MM.1S (cell line): ENCODE data around the gene FOXJ1.

Source experiments
- DNase-seq: peaks from one replicate; pipeline ENCODE4 v3.0.0-alpha.2; 2015
- H2AFZ ChIP-seq: fragments of 300-600 bp; sonication (generic); 2 replicates; pipeline ENCODE4 v1.6.0; 2016; ENCODE audit warnings: antibody characterized with exemption, low read length
- H3F3A ChIP-seq: fragments of 300-600 bp; sonication (generic); 2 replicates; pipeline ENCODE4 v1.6.1; 2016; ENCODE audit warnings: mild to moderate bottlenecking, antibody characterized with exemption, low read length, moderate library complexity, mixed read lengths; ENCODE audit not compliant: insufficient read depth
- H3K27ac ChIP-seq: fragments of 300-600 bp; sonication (generic); 2 replicates; pipeline ENCODE4 v1.5.1; 2016; ENCODE audit warnings: mild to moderate bottlenecking, low read length
- H3K27me3 ChIP-seq: fragments of 300-600 bp; sonication (generic); replicated peaks from 2 replicates; pipeline ENCODE4 v1.6.0; 2016; ENCODE audit warnings: low read length; ENCODE audit not compliant: insufficient read depth
- H3K36me3 ChIP-seq: fragments of 300-600 bp; sonication (generic); replicated peaks from 2 replicates; pipeline ENCODE4 v1.6.1; 2016; ENCODE audit warnings: mild to moderate bottlenecking, low read length, mixed read lengths; ENCODE audit not compliant: insufficient read depth
- H3K4me1 ChIP-seq: fragments of 300-600 bp; sonication (generic); 2 replicates; pipeline ENCODE4 v1.6.1; 2016; ENCODE audit warnings: low read length, mixed read lengths
- H3K4me2 ChIP-seq: fragments of 300-600 bp; sonication (generic); 2 replicates; pipeline ENCODE4 v1.6.0; 2016; ENCODE audit warnings: low read depth, low read length
- H3K4me3 ChIP-seq: fragments of 300-600 bp; sonication (generic); 2 replicates; pipeline ENCODE4 v1.5.1; 2016; ENCODE audit warnings: low read length, mixed read lengths
- H3K79me2 ChIP-seq: fragments of 300-600 bp; sonication (generic); 2 replicates; pipeline ENCODE4 v1.6.1; 2016; ENCODE audit warnings: mixed run types, low read length, mixed read lengths
- H3K9ac ChIP-seq: fragments of 300-600 bp; sonication (generic); 2 replicates; pipeline ENCODE4 v1.6.1; 2016; ENCODE audit warnings: low read length, mixed read lengths
- H3K9me2 ChIP-seq: fragments of 300-600 bp; sonication (generic); replicated peaks from 2 replicates; pipeline ENCODE4 v1.6.1; 2016; ENCODE audit warnings: mild to moderate bottlenecking, low read length, mixed read lengths; ENCODE audit not compliant: insufficient read depth
- H3K9me3 ChIP-seq: fragments of 300-600 bp; sonication (generic); replicated peaks from 2 replicates; pipeline ENCODE4 v1.6.1; 2016; ENCODE audit warnings: mild to moderate bottlenecking, low read length, mixed read lengths; ENCODE audit not compliant: insufficient read depth
- H4K20me1 ChIP-seq: fragments of 300-600 bp; sonication (generic); 2 replicates; pipeline ENCODE4 v1.6.1; 2016; ENCODE audit warnings: mild to moderate bottlenecking, low read length, moderate library complexity, mixed read lengths; ENCODE audit not compliant: insufficient read depth
- EZH2 ChIP-seq: fragments of 300-600 bp; sonication (generic); optimal IDR thresholded peaks from 2 replicates; pipeline ENCODE3; 2017; ENCODE audit warnings: low read depth, mild to moderate bottlenecking, antibody characterized with exemption, low read length, mixed read lengths
- EZH2phosphoT487 ChIP-seq: fragments of 300-600 bp; sonication (generic); IDR thresholded peaks from 2 replicates; pipeline ENCODE4 v1.6.1; 2018; ENCODE audit warnings: antibody characterized with exemption, low read length
- TF ChIP-seq, protein P1 (sequence below): fragments of 300-600 bp; sonication (generic); IDR thresholded peaks from 2 replicates; pipeline ENCODE4 v1.5.1; 2016; ENCODE audit warnings: antibody characterized with exemption, low read length, mixed read lengths

The FOXJ1 gene

GRCh38 chr17:76107509-76107908 is 33.5 kb downstream of the FOXJ1 start:
- peak; percentile 36 for DNase-seq
- Histone ChIP-seq H3K27me3 (no peaks in the 10 kb centered on the region), H3K79me2 (peaks cover 11% of the 10 kb centered on the region), H3K9me3 (no peaks in the 10 kb centered on the region), H3F3A (no peaks in the 10 kb centered on the region), H3K4me2 (no peak overlapping the region), H4K20me1 (no peaks in the 10 kb centered on the region), H3K36me3 (no peaks in the 10 kb centered on the region), H2AFZ (no peak overlapping the region), H3K4me3 (no peak overlapping the region), H3K9ac (no peak overlapping the region), H3K27ac (no peak overlapping the region), H3K4me1 (peaks cover 5% of the 10 kb centered on the region; the same call in 1 of the 2 replicates), H3K9me2 (no peaks in the 10 kb centered on the region)
- no peak for TF ChIP-seq EZH2phosphoT487
- TF ChIP-seq, protein P1, sequence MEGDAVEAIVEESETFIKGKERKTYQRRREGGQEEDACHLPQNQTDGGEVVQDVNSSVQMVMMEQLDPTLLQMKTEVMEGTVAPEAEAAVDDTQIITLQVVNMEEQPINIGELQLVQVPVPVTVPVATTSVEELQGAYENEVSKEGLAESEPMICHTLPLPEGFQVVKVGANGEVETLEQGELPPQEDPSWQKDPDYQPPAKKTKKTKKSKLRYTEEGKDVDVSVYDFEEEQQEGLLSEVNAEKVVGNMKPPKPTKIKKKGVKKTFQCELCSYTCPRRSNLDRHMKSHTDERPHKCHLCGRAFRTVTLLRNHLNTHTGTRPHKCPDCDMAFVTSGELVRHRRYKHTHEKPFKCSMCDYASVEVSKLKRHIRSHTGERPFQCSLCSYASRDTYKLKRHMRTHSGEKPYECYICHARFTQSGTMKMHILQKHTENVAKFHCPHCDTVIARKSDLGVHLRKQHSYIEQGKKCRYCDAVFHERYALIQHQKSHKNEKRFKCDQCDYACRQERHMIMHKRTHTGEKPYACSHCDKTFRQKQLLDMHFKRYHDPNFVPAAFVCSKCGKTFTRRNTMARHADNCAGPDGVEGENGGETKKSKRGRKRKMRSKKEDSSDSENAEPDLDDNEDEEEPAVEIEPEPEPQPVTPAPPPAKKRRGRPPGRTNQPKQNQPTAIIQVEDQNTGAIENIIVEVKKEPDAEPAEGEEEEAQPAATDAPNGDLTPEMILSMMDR: no peak
- no peak for TF ChIP-seq EZH2

GRCh38 chr17:76106703-76107102 is 34.3 kb downstream of the FOXJ1 start:
- TF ChIP-seq, protein P1: no peak
- no peak for TF ChIP-seq EZH2phosphoT487
- TF ChIP-seq EZH2: no peak
- DNase-seq: no peak
- Histone ChIP-seq H3K27me3 (no peaks in the 10 kb centered on the region), H3F3A (no peaks in the 10 kb centered on the region), H3K4me3 (no peak overlapping the region), H4K20me1 (no peaks in the 10 kb centered on the region), H3K79me2 (peaks cover 15% of the 10 kb centered on the region), H3K4me2 (no peak overlapping the region), H3K9ac (no peak overlapping the region), H2AFZ (no peak overlapping the region), H3K9me3 (no peaks in the 10 kb centered on the region), H3K27ac (no peak overlapping the region), H3K36me3 (no peaks in the 10 kb centered on the region), H3K4me1 (peaks cover 5% of the 10 kb centered on the region; the same call in 1 of the 2 replicates), H3K9me2 (no peaks in the 10 kb centered on the region)

DNA sequence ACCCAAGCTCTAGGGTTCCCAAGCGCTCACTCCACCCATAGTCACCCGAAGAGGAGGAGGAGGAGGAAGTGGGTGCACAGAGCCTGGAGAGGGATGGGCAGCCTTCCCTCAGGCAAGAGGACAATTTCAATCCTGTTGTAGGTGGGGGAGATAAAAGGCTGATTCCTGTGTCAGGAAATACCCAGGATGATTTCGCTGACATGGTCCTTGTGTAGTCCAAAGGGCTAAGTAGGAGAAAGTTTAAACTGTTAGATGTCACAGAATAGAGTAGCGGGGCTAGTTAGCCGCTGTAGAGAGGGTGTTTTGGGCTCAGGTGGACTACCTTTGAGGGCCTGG is 36.2 kb downstream of the FOXJ1 start:
- no peaks in the 10 kb centered on the region for H3K9me2 ChIP-seq
- H3K27ac ChIP-seq: no peak overlapping the region
- H3F3A ChIP-seq: no peaks in the 10 kb centered on the region
- peaks cover 17% of the 10 kb centered on the region for H3K79me2 ChIP-seq
- no peak overlapping the region for H3K4me3 ChIP-seq
- no peaks in the 10 kb centered on the region for H3K9me3 ChIP-seq
- no peak for TF ChIP-seq EZH2phosphoT487
- TF ChIP-seq, protein P1: no peak
- TF ChIP-seq EZH2: no peak
- H3K27me3 ChIP-seq: no peaks in the 10 kb centered on the region
- no peak overlapping the region for H3K9ac ChIP-seq
- DNase-seq: no peak
- peaks cover 5% of the 10 kb centered on the region; the same call in 1 of the 2 replicates for H3K4me1 ChIP-seq
- no peaks in the 10 kb centered on the region for H3K36me3 ChIP-seq
- H4K20me1 ChIP-seq: no peaks in the 10 kb centered on the region
- H2AFZ ChIP-seq: no peak overlapping the region
- no peak overlapping the region for H3K4me2 ChIP-seq
